ENCODE data around the gene UNC45A. TPM values are rescaled to one million over a fixed set of nuclear protein-coding genes. Genes with fewer than 3 reads are reported as not detected.

Gene UNC45A
- polyA plus RNA-seq, 3 donors: 29.3 to 42.6 (median 30.4) TPM

DNA sequence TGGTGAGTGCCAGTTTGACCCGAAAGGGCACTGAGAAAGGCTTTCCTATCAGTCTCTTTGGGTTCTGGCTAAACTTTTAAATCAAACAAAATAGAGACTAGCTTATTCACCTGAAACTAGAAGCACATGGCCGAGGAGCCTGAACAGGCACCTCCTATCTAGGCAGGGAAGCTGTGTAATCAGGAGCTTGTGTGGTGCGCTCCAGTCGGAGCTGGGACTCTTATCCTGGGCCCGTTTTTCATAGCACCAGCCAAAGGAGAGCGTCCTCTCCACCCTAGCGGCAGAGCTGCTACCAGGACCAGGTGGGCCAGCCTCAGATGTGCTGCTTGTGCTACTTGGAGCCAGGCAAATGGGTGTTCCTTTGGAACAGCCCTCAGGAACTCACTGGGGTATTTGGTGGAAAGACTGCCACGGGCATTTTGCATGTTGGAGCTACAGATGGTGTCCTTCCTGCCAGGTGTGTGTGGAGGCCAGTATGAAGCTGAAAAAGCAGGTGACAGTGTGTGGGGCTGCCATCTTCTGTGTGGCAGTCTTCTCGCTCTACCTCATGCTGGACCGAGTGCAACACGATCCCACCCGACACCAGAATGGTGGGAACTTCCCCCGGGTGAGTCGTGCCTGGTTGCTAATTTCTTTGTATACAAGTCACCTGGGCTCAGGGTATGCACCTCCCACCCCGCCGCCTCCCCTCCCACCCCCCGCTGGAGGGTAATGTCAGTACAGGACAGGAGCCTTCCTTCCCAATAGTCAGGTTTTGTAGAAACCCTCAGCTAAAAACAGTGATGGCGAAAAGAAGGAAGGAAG, 31.1 kb upstream of the UNC45A start:
- peaks cover 25% of the 10 kb centered on the region for H3K4me1 Mint-ChIP-seq
- Histone ChIP-seq H3K9ac (ENCODE audit: insufficient read depth, low read length, poor library complexity, severe bottlenecking) (peak overlapping the region; percentile 80), H3K4me2 (replicated peaks; ENCODE audit: extremely low read depth, low read length, poor library complexity, severe bottlenecking) (peak overlapping the region; percentile 88), H3K4me3 (replicated peaks in 1 of 3; ENCODE audit: low read depth in 2 of 3, low read length in 3 of 3) (peak overlapping the region; percentile 55 to 89 (median 79)), H3K36me3 (replicated peaks in 1 of 2; ENCODE audit: control insufficient read depth in 1 of 2, insufficient read depth in 2 of 2, low read length in 2 of 2) (peaks cover 40 to 41% of the 10 kb centered on the region in 2 donors), H3K79me2 (ENCODE audit: insufficient read depth, low read length) (peaks cover 20% of the 10 kb centered on the region), H3K9me3 (replicated peaks in 1 of 2; ENCODE audit: control insufficient read depth in 1 of 2, insufficient read depth in 1 of 2, low read length in 2 of 2) (no peaks in the 10 kb centered on the region), H3K27ac (ENCODE audit: low read depth in 1 of 2, low read length in 2 of 2) (peak overlapping the region in 1 of 2 donors; percentile 84), H4K20me1 (ENCODE audit: insufficient read depth, low read length) (peaks cover 39% of the 10 kb centered on the region), H2AFZ (ENCODE audit: insufficient read depth, low read depth, low read length, poor library complexity, severe bottlenecking) (peak overlapping the region; percentile 86), H3K27me3 (ENCODE audit: control insufficient read depth in 2 of 2, insufficient read depth in 2 of 2, low read length in 2 of 2) (no peaks in the 10 kb centered on the region), H3K4me1 (ENCODE audit: control insufficient read depth in 1 of 2, insufficient read depth in 2 of 2, low read length in 2 of 2) (peaks cover 16 to 23% of the 10 kb centered on the region in 2 donors)
- TF ChIP-seq, protein P1, sequence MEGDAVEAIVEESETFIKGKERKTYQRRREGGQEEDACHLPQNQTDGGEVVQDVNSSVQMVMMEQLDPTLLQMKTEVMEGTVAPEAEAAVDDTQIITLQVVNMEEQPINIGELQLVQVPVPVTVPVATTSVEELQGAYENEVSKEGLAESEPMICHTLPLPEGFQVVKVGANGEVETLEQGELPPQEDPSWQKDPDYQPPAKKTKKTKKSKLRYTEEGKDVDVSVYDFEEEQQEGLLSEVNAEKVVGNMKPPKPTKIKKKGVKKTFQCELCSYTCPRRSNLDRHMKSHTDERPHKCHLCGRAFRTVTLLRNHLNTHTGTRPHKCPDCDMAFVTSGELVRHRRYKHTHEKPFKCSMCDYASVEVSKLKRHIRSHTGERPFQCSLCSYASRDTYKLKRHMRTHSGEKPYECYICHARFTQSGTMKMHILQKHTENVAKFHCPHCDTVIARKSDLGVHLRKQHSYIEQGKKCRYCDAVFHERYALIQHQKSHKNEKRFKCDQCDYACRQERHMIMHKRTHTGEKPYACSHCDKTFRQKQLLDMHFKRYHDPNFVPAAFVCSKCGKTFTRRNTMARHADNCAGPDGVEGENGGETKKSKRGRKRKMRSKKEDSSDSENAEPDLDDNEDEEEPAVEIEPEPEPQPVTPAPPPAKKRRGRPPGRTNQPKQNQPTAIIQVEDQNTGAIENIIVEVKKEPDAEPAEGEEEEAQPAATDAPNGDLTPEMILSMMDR (IDR thresholded peaks at IDR 0.05): no peak
- intact Hi-C loops (cut with micrococcal nuclease): loop anchor here in 1 of 2 donors (2.0 kb wide), 1 partner anchor 31 kb away; the partner anchor contains the start of gene UNC45A
- peaks cover 39 to 44% of the 10 kb centered on the region in 2 donors for H3K36me3 Mint-ChIP-seq
- WGBS (ENCODE audit: insufficient coverage): 78% methylated on average over 10 of the region's 18 CpGs
- DNase-seq: no peak
- peak overlapping the region in 2 of 7 donors; percentile 35 to 68 for H3K27ac Mint-ChIP-seq
- peak overlapping the region; percentile 83 to 87 for H3K4me3 Mint-ChIP-seq
- peaks cover 0 to 9% (median 7%) of the 10 kb centered on the region in 3 donors for H3K27me3 Mint-ChIP-seq (ENCODE audit: low read depth in 3 of 3)
- no peaks in the 10 kb centered on the region for H3K9me3 Mint-ChIP-seq

DNA sequence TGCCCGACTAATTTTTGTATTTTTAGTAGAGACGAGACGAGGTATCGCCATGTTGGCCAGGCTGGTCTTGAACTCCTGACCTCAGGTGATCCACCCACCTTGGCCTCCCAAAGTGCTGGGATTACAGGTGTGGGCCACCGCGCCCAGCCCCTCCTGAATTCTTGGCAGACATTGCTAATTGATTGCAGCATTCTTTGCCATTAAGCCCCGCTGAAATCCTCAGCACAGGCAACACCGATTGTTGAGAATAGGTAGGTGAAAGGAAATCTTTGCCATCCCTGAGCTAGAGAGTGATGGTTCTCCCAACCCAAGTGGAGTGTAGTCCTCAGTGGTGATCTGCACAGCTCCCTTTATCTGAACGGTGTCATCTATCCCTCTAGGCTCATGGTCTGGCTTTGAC, 30.3 kb upstream of the UNC45A start:
- no peak for DNase-seq
- no peak overlapping the region for H3K4me2 ChIP-seq (replicated peaks; ENCODE audit: extremely low read depth, low read length, poor library complexity, severe bottlenecking)
- peaks cover 16 to 23% of the 10 kb centered on the region in 2 donors for H3K4me1 ChIP-seq (ENCODE audit: control insufficient read depth in 1 of 2, insufficient read depth in 2 of 2, low read length in 2 of 2)
- Mint-ChIP-seq H3K27ac (no peak overlapping the region), H3K36me3 (peaks cover 47 to 52% of the 10 kb centered on the region in 2 donors), H3K4me3 (no peak overlapping the region), H3K27me3 (ENCODE audit: low read depth in 3 of 3) (peaks cover 0 to 12% (median 6%) of the 10 kb centered on the region in 3 donors), H3K9me3 (no peaks in the 10 kb centered on the region), H3K4me1 (peaks cover 25% of the 10 kb centered on the region)
- 96% methylated on average over 4 of the region's 9 CpGs for WGBS (ENCODE audit: insufficient coverage)
- intact Hi-C loops (cut with micrococcal nuclease): no loop called here
- H3K9me3 ChIP-seq (replicated peaks in 1 of 2; ENCODE audit: control insufficient read depth in 1 of 2, insufficient read depth in 1 of 2, low read length in 2 of 2): no peaks in the 10 kb centered on the region
- TF ChIP-seq, protein P1 (IDR thresholded peaks at IDR 0.05): no peak
- H3K27me3 ChIP-seq (ENCODE audit: control insufficient read depth in 2 of 2, insufficient read depth in 2 of 2, low read length in 2 of 2): no peaks in the 10 kb centered on the region
- peaks cover 42% of the 10 kb centered on the region for H4K20me1 ChIP-seq (ENCODE audit: insufficient read depth, low read length)
- H2AFZ ChIP-seq (ENCODE audit: insufficient read depth, low read depth, low read length, poor library complexity, severe bottlenecking): no peak overlapping the region
- H3K9ac ChIP-seq (ENCODE audit: insufficient read depth, low read length, poor library complexity, severe bottlenecking): no peak overlapping the region
- H3K79me2 ChIP-seq (ENCODE audit: insufficient read depth, low read length): peaks cover 20% of the 10 kb centered on the region
- H3K27ac ChIP-seq (ENCODE audit: low read depth in 1 of 2, low read length in 2 of 2): no peak overlapping the region
- no peak overlapping the region for H3K4me3 ChIP-seq (replicated peaks in 1 of 3; ENCODE audit: low read depth in 2 of 3, low read length in 3 of 3)
- peaks cover 46 to 50% of the 10 kb centered on the region in 2 donors for H3K36me3 ChIP-seq (replicated peaks in 1 of 2; ENCODE audit: control insufficient read depth in 1 of 2, insufficient read depth in 2 of 2, low read length in 2 of 2)

Data from CD14-positive monocyte (primary cell).